GM12878 (cell line): Measurements from ENCODE around the gene MOV10L1. TPM values are rescaled to one million over a fixed set of nuclear protein-coding genes. Genes with fewer than 3 reads are reported as not detected.

ENCODE experiments used
- ATAC-seq: fragments of 200-7000 bp; cut with Tn5 transposase; 3 replicates; pipeline ENCODE4 v1.9.1; 2020; ENCODE audit warnings: mild to moderate bottlenecking, moderate library complexity
- BruUV-seq: library from RNA; stranded (reverse); fragments of 400-500 nt; replicated peaks from 2 replicates; lab custom pipeline; 2021; lab: Mats Ljungman, UMichigan
- CTCF ChIA-PET: fragments of 300-600 bp; sonication (Branson Sonifier 250); formaldehyde crosslinking; extraction: SDS; loops from one replicate; lab custom pipeline; 2021; ENCODE audit warnings: inconsistent platforms; lab: Yijun Ruan, JAX
- POLR2A ChIA-PET: fragments of 350-600 bp; formaldehyde crosslinking; extraction: SDS; loops from one replicate; lab custom pipeline; 2021; ENCODE audit warnings: inconsistent platforms; lab: Charles Lee
- RAD21 ChIA-PET: fragments of 300-600 bp; sonication (Branson Sonifier 250); formaldehyde crosslinking; loops from one replicate; lab custom pipeline; 2023; ENCODE audit warnings: antibody characterized with exemption; ENCODE audit not compliant: unreplicated experiment; lab: Charles Lee
- SMC1A ChIA-PET: fragments of 300-600 bp; sonication (Branson Sonifier 250); formaldehyde crosslinking; loops from one replicate; lab custom pipeline; 2023; ENCODE audit not compliant: unreplicated experiment, uncharacterized antibody; lab: Charles Lee
- DNase-seq: peaks from one replicate; pipeline ENCODE4 v3.0.0-alpha.2; 2011; ENCODE audit warnings: low read depth, low spot score
- FAIRE-seq: peaks from 3 replicates; lab custom pipeline; 2011; peaks lifted over from hg19 to GRCh38; lab: Jason Lieb, UNC
- H2AFZ ChIP-seq: 2 replicates; pipeline ENCODE4 v1.6.0; 2011; ENCODE audit warnings: low read depth, low read length, control low read depth; ENCODE audit not compliant: control insufficient read depth
- H3K27ac ChIP-seq: 2 replicates; pipeline ENCODE4 v1.5.1; 2011; ENCODE audit warnings: control low read depth; ENCODE audit not compliant: control insufficient read depth, insufficient read depth
- H3K27me3 ChIP-seq, 2 experiments: replicated peaks in 1 of 2; 2 replicates each; pipeline versions ENCODE4 v1.6.0 to v1.6.1; 2011; ENCODE audit warnings: low read length in 1 of 2; ENCODE audit not compliant: control insufficient read depth in 2 of 2, insufficient read depth in 2 of 2
- H3K36me3 ChIP-seq, 2 experiments: 2 replicates each; pipeline ENCODE4 v1.5.1; 2011; ENCODE audit warnings: low read length in 1 of 2; ENCODE audit not compliant: control insufficient read depth in 2 of 2, insufficient read depth in 2 of 2
- H3K4me1 ChIP-seq: 2 replicates; pipeline ENCODE4 v1.6.1; 2011; ENCODE audit warnings: mild to moderate bottlenecking, low read length, moderate library complexity, mixed read lengths; ENCODE audit not compliant: control insufficient read depth, insufficient read depth
- H3K4me2 ChIP-seq: 2 replicates; pipeline ENCODE4 v1.6.0; 2011; ENCODE audit warnings: control low read depth; ENCODE audit not compliant: control insufficient read depth, insufficient read depth
- H3K4me3 ChIP-seq: fragments of 200-600 bp; sonication (generic); 2 replicates; pipeline ENCODE4 v1.5.1; 2016
- H3K79me2 ChIP-seq: 2 replicates; pipeline ENCODE4 v1.6.0; 2011; ENCODE audit warnings: low read length; ENCODE audit not compliant: control insufficient read depth, insufficient read depth
- H3K9ac ChIP-seq: 2 replicates; pipeline ENCODE4 v1.8.0; 2011; ENCODE audit warnings: low read length, control low read depth, mixed read lengths; ENCODE audit not compliant: control insufficient read depth, insufficient read depth
- H3K9me3 ChIP-seq: replicated peaks from 3 replicates; pipeline ENCODE4 v1.5.1; 2011; ENCODE audit warnings: mild to moderate bottlenecking, low read length; ENCODE audit not compliant: control insufficient read depth, insufficient read depth
- H4K20me1 ChIP-seq: 2 replicates; pipeline ENCODE4 v1.6.0; 2011; ENCODE audit not compliant: control insufficient read depth, insufficient read depth
- BCL3 ChIP-seq: IDR thresholded peaks from 2 replicates; pipeline ENCODE4 v1.6.1; 2011; ENCODE audit warnings: borderline replicate concordance, low read depth, mild to moderate bottlenecking, moderate library complexity, low read length; ENCODE audit not compliant: insufficient read depth, poor library complexity, severe bottlenecking
- BMI1 ChIP-seq: fragments of 450-650 bp; IDR thresholded peaks from 2 replicates; pipeline ENCODE4 v1.6.1; 2016; ENCODE audit warnings: mild to moderate bottlenecking, moderate library complexity, borderline replicate concordance
- CHD4 ChIP-seq: fragments of 200-600 bp; sonication (generic); IDR thresholded peaks from 2 replicates; pipeline ENCODE4 v1.6.1; 2016; ENCODE audit warnings: mild to moderate bottlenecking
- CUX1 ChIP-seq: IDR thresholded peaks from 2 replicates; pipeline ENCODE4 v1.6.1; 2012; ENCODE audit warnings: improper control_type of control experiment, low read depth, low read length; ENCODE audit not compliant: insufficient replicate concordance
- E2F8 ChIP-seq: fragments of 450-650 bp; IDR thresholded peaks from 2 replicates; pipeline ENCODE4 v1.6.1; 2018; ENCODE audit warnings: mild to moderate bottlenecking, low read depth, moderate library complexity; ENCODE audit not compliant: partially characterized antibody
- KDM1A ChIP-seq: fragments of 200-600 bp; sonication (generic); IDR thresholded peaks from 2 replicates; pipeline ENCODE4 v1.6.1; 2016; ENCODE audit warnings: borderline replicate concordance
- MLLT1 ChIP-seq: fragments of 450-650 bp; IDR thresholded peaks from 2 replicates; pipeline ENCODE4 v1.6.1; 2016; ENCODE audit warnings: mild to moderate bottlenecking
- POLR2AphosphoS5 ChIP-seq: IDR thresholded peaks from 2 replicates; pipeline ENCODE4 v1.6.1; 2011; ENCODE audit warnings: mild to moderate bottlenecking, low read length, inconsistent platforms
- RFX5 ChIP-seq: IDR thresholded peaks from 2 replicates; pipeline ENCODE4 v1.6.1; 2011; ENCODE audit warnings: low read depth, low read length, improper control_type of control experiment
- USF2 ChIP-seq: IDR thresholded peaks from 2 replicates; pipeline ENCODE4 v1.6.1; 2011; ENCODE audit warnings: low read depth, low read length, improper control_type of control experiment, borderline replicate concordance
- WGBS: methylation state at CpG from one replicate; pipeline ENCODE4 v1.1.6; 2016; ENCODE audit warnings: low lambda C conversion rate; ENCODE audit not compliant: insufficient replicate concordance, insufficient coverage; ENCODE audit errors: missing lambda C conversion rate; 5-methylcytosine and 5-hydroxymethylcytosine counted together
- in situ Hi-C: fragments of 300-500 bp; cut with MboI; formaldehyde crosslinking; loops from 9 replicates; pipeline ENCODE4 v1.14.3; 2018; ENCODE audit warnings: mixed read lengths
- intact Hi-C: fragments of 100-400 bp; cut with micrococcal nuclease; formaldehyde crosslinking; loops from one replicate; pipeline ENCODE4 v1.14.2; 2022; ENCODE audit not compliant: unreplicated experiment
- polyA plus RNA-seq, 11 experiments: library from polyadenylated mRNA; depleted of rRNA in 4 of 11; unstranded in 6 of 11; stranded (reverse) in 5 of 11; fragments of >200 nt; fragmentation: Nextera tagmentation in 4 of 11; fragmentation: Illumina TruSeq in 1 of 11; extraction: Ambion mirVana in 4 of 11; extraction: Trizol in 1 of 11; gene quantifications; 1 replicate in 1 of 11; 2 replicates in 10 of 11; pipeline versions ENCODE4 v1.2.1 to v1.2.3, GENCODE V29; 2011 to 2016; ENCODE audit warnings: inconsistent platforms in 2 of 11, missing spikeins in 2 of 11, low read depth in 1 of 11
- total RNA-seq, 4 experiments: library from RNA; depleted of rRNA in 3 of 4; stranded (reverse); fragments of >200 nt in 3 of 4; fragmentation: Illumina TruSeq in 1 of 4; extraction: Trizol in 1 of 4; gene quantifications; 2 replicates each; pipeline versions ENCODE4 v1.2.1 to v1.2.3, GENCODE V29; 2013 to 2021

The MOV10L1 gene
- total and polyA plus RNA-seq, 10 of the 15 experiments (the other 5 are each of a cell fraction or from before 2014, with no cell fraction given) = 0.22 TPM; not detected in 9

GRCh38 chr22:50189184-50189848 lies 99.5 kb downstream of the MOV10L1 start:
- Histone ChIP-seq H3K9ac (peak overlapping the region; percentile 89), H3K9me3 (no peaks in the 10 kb centered on the region), H3K4me3 (peak overlapping the region; percentile 64), H3K36me3 (peaks cover 0 to 15% of the 10 kb centered on the region in 2 experiments; a peak in 3 of 4 replicates), H3K4me2 (peak overlapping the region; percentile 90), H3K4me1 (peaks cover 67% of the 10 kb centered on the region), H3K27ac (peak overlapping the region; percentile 98), H3K79me2 (peaks cover 75% of the 10 kb centered on the region), H2AFZ (no peak overlapping the region), H4K20me1 (no peaks in the 10 kb centered on the region), H3K27me3 (no peaks in the 10 kb centered on the region)
- BruUV-seq = no TSS peak
- in situ Hi-C loops = no loop called here
- ChIA-PET POLR2A (no interaction called here), CTCF (no interaction called here), SMC1A (no interaction called here), RAD21 (interaction anchor here (0.6 to 2.0 kb wide), 4 partner anchors 12 to 308 kb away, joined by 3 to 4 read pairs (median 3); no protein-coding TSS in a partner anchor)
- FAIRE-seq = no peak
- ATAC-seq = no peak
- DNase-seq = no peak
- WGBS = 24% methylated on average over 20 of the region's 20 CpGs
- intact Hi-C loops = loop anchor here (5.0 kb wide), 1 partner anchor 227 kb away; the partner anchor contains the start of gene PIM3
- TF ChIP-seq KDM1A = no peak
- TF ChIP-seq CUX1 = no peak
- TF ChIP-seq BCL3 = no peak
- no peak for TF ChIP-seq CHD4
- no peak for TF ChIP-seq MLLT1
- no peak for TF ChIP-seq USF2
- TF ChIP-seq RFX5 = no peak
- TF ChIP-seq E2F8 = no peak
- TF ChIP-seq POLR2AphosphoS5 = no peak
- TF ChIP-seq BMI1 = no peak
